Measurements from ENCODE around the gene ALK. TPM values are rescaled to one million over a fixed set of nuclear protein-coding genes. Genes with fewer than 3 reads are reported as not detected.

Gene ALK
- total RNA-seq, 6 donors from 2014 or later, result 0.17 to 2.1 (median 0.35) TPM

GRCh38 chr2:29718076-29718686 is 203.2 kb downstream of the ALK start:
- Histone ChIP-seq H3K4me1 (no peaks in the 10 kb centered on the region), H3K4me3 (no peak overlapping the region), H3K9me3 (no peaks in the 10 kb centered on the region), H3K27me3 (no peaks in the 10 kb centered on the region), H3K27ac (no peak overlapping the region), H3K36me3 (no peaks in the 10 kb centered on the region)
- DNase-seq (no peak), ATAC-seq (ENCODE audit: low FRiP score in 2 of 2) (no peak)
- 76 to 83% methylated on average over 5 of the region's 5 CpGs for WGBS, 2 donors
- TF ChIP-seq EP300 (IDR thresholded peaks at IDR 0.05) (no peak), POLR2AphosphoS5 (IDR thresholded peaks at IDR 0.05) (no peak), POLR2A (IDR thresholded peaks at IDR 0.05) (no peak), CTCF (IDR thresholded peaks at IDR 0.05) (no peak)

- Histone ChIP-seq H3K9me3 (no peaks in the 10 kb centered on the region), H3K4me3 (no peak overlapping the region), H3K36me3 (no peaks in the 10 kb centered on the region), H3K27ac (no peak overlapping the region), H3K27me3 (no peaks in the 10 kb centered on the region), H3K4me1 (no peaks in the 10 kb centered on the region)
- ATAC-seq (ENCODE audit: low FRiP score in 2 of 2), result no peak
- DNase-seq, result no peak
- TF ChIP-seq EP300 (IDR thresholded peaks at IDR 0.05) (no peak), POLR2A (IDR thresholded peaks at IDR 0.05) (no peak), POLR2AphosphoS5 (IDR thresholded peaks at IDR 0.05) (no peak), CTCF (IDR thresholded peaks at IDR 0.05) (no peak)
- 48 to 50% methylated on average over 3 of the region's 3 CpGs for WGBS, 2 donors
These were observed 205.7 kb downstream of the ALK start for GRCh38 chr2:29715655-29716054.

GRCh38 chr2:29714333-29714732 is 207.1 kb downstream of the ALK start:
- H3K27ac ChIP-seq, result no peak overlapping the region
- 89 to 90% methylated on average over 4 of the region's 4 CpGs for WGBS, 2 donors
- no peak for DNase-seq
- H3K4me3 ChIP-seq, result no peak overlapping the region
- no peaks in the 10 kb centered on the region for H3K4me1 ChIP-seq
- TF ChIP-seq EP300 (IDR thresholded peaks at IDR 0.05), result no peak
- TF ChIP-seq POLR2AphosphoS5 (IDR thresholded peaks at IDR 0.05), result no peak
- TF ChIP-seq POLR2A (IDR thresholded peaks at IDR 0.05), result no peak
- no peak for TF ChIP-seq CTCF (IDR thresholded peaks at IDR 0.05)
- ATAC-seq (ENCODE audit: low FRiP score in 2 of 2), result no peak
- no peaks in the 10 kb centered on the region for H3K36me3 ChIP-seq
- no peaks in the 10 kb centered on the region for H3K9me3 ChIP-seq
- H3K27me3 ChIP-seq, result no peaks in the 10 kb centered on the region

- TF ChIP-seq CTCF (IDR thresholded peaks at IDR 0.05) (no peak), POLR2AphosphoS5 (IDR thresholded peaks at IDR 0.05) (no peak), POLR2A (IDR thresholded peaks at IDR 0.05) (no peak), EP300 (IDR thresholded peaks at IDR 0.05) (no peak)
- no peak overlapping the region for H3K27ac ChIP-seq
- H3K4me3 ChIP-seq, result no peak overlapping the region
- 77 to 84% methylated on average over 4 of the region's 4 CpGs for WGBS, 2 donors
- ATAC-seq (ENCODE audit: low FRiP score in 2 of 2), result no peak
- H3K9me3 ChIP-seq, result no peaks in the 10 kb centered on the region
- no peaks in the 10 kb centered on the region for H3K27me3 ChIP-seq
- DNase-seq, result no peak
- no peaks in the 10 kb centered on the region for H3K36me3 ChIP-seq
- no peaks in the 10 kb centered on the region for H3K4me1 ChIP-seq
These were observed 215.1 kb downstream of the ALK start for GRCh38 chr2:29706171-29706720.

- Histone ChIP-seq H3K4me3 (no peak overlapping the region), H3K27me3 (no peaks in the 10 kb centered on the region), H3K27ac (no peak overlapping the region), H3K36me3 (no peaks in the 10 kb centered on the region), H3K9me3 (no peaks in the 10 kb centered on the region), H3K4me1 (no peaks in the 10 kb centered on the region)
- DNase-seq, result no peak
- no peak for TF ChIP-seq POLR2A (IDR thresholded peaks at IDR 0.05)
- TF ChIP-seq CTCF (IDR thresholded peaks at IDR 0.05), result no peak
- no peak for TF ChIP-seq POLR2AphosphoS5 (IDR thresholded peaks at IDR 0.05)
- TF ChIP-seq EP300 (IDR thresholded peaks at IDR 0.05), result no peak
- WGBS, 2 donors, result 84 to 92% methylated on average over 4 of the region's 4 CpGs
- ATAC-seq (ENCODE audit: low FRiP score in 2 of 2), result no peak
These were observed 215.8 kb downstream of the ALK start for GRCh38 chr2:29705616-29706015.
